Upper lobe of right lung (tissue), 1 donor: ENCODE results near the gene SMOC2. TPM values are rescaled to one million over a fixed set of nuclear protein-coding genes. Genes with fewer than 3 reads are reported as not detected.
A peak's percentile ranks its signal among the peaks of the same experiment; 100 is the strongest.

Experiments used
- ATAC-seq: fragments of 200-7000 bp; cut with Tn5 transposase; one replicate; pipeline ENCODE4 v1.9.1; 2020; ENCODE audit warnings: mild to moderate bottlenecking, moderate library complexity
- DNase-seq: peaks from one replicate; pipeline ENCODE4 v3.0.0-alpha.2; 2020
- H3K27ac ChIP-seq: fragments of 200-600 bp; one replicate; pipeline ENCODE4 v1.8.0; 2022
- H3K27me3 ChIP-seq: fragments of 200-600 bp; one replicate; pipeline ENCODE4 v1.8.0; 2022; ENCODE audit warnings: mild to moderate bottlenecking
- H3K36me3 ChIP-seq: fragments of 200-600 bp; one replicate; pipeline ENCODE4 v1.8.0; 2022
- H3K4me1 ChIP-seq: fragments of 200-600 bp; one replicate; pipeline ENCODE4 v1.8.0; 2022
- H3K4me3 ChIP-seq: fragments of 200-600 bp; one replicate; pipeline ENCODE4 v1.8.0; 2022; ENCODE audit warnings: mild to moderate bottlenecking
- H3K9me3 ChIP-seq: fragments of 200-600 bp; one replicate; pipeline ENCODE4 v1.8.0; 2022
- intact Hi-C: fragments of 100-400 bp; cut with DNase I; formaldehyde crosslinking; loops from one replicate; pipeline ENCODE4 v1.11.0; 2022
- total RNA-seq: library from RNA; stranded (reverse); fragmentation: NEBNext Ultra II Directional; extraction: Animal tissue kit (Norgen Biotek cat#: 25700); gene quantifications from one replicate; pipeline ENCODE4 v1.2.1, GENCODE V29; 2021
- TF ChIP-seq, protein P1 (sequence below): fragments of 200-600 bp; IDR thresholded peaks from one replicate; pipeline ENCODE4 v1.8.0; 2022; ENCODE audit warnings: antibody characterized with exemption
- donor health status: DM: no; HTN: yes; CAD: no; lungs with severe emphysema.

The SMOC2 gene
- total RNA-seq, 1 donor from 2014 or later: 33.1 TPM

DNA sequence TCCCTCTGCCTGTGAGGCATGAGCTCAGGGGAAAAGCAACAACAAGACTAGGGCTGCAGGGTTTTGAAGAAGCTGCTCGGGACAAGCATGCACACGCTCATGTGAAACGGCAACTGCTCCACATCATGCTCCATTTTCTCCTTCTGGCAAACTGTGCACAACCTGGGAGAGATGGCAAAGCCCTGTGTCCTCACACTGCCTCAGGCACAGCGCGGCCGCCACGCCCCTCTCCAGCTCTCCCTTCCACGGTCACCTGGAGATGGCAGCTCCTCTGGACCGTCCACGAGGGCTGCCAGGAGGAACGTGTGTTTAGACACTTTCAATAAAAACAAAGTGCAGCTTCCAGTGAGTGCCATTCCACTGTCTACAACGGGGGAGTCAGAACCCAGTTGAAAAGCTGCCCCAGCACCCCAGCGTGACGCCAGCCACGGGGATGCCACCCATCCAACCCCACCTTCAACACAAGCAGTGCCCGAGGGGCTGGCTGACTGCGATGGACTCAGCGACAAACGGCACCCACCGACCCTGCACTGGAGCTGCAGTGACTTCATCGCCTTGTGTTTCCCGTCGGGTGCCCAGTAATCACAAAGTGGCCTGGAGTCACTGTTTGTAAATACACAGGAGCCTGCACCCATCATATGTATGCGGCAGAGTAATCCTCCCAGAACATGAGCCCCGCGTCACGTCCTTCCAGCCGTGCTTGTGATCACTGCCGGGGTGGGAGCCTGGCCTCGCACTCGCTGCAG is 16.1 kb downstream of the SMOC2 start:
- Histone ChIP-seq H3K27me3 (peaks cover 17% of the 10 kb centered on the region), H3K27ac (no peak overlapping the region), H3K9me3 (no peaks in the 10 kb centered on the region), H3K36me3 (no peaks in the 10 kb centered on the region), H3K4me1 (no peaks in the 10 kb centered on the region), H3K4me3 (no peak overlapping the region)
- intact Hi-C loops: no loop called here
- TF ChIP-seq, protein P1, sequence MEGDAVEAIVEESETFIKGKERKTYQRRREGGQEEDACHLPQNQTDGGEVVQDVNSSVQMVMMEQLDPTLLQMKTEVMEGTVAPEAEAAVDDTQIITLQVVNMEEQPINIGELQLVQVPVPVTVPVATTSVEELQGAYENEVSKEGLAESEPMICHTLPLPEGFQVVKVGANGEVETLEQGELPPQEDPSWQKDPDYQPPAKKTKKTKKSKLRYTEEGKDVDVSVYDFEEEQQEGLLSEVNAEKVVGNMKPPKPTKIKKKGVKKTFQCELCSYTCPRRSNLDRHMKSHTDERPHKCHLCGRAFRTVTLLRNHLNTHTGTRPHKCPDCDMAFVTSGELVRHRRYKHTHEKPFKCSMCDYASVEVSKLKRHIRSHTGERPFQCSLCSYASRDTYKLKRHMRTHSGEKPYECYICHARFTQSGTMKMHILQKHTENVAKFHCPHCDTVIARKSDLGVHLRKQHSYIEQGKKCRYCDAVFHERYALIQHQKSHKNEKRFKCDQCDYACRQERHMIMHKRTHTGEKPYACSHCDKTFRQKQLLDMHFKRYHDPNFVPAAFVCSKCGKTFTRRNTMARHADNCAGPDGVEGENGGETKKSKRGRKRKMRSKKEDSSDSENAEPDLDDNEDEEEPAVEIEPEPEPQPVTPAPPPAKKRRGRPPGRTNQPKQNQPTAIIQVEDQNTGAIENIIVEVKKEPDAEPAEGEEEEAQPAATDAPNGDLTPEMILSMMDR: no peak
- ATAC-seq: no peak
- DNase-seq: no peak

DNA sequence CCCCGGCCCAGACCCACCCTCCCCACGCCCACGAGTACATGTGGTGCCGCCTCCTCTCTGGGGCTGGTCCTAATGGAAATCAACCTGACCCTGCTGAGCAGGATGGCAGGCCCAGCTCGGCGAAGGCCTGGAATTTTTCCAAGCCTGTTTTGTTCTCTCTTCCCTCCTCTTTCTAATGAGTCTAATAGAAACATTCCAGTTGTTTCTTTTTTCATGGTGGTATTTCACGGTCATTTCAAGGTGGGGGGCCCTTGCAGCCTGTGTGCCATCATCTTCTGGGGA is 16.6 kb downstream of the SMOC2 start:
- H3K4me3 ChIP-seq: no peak overlapping the region
- DNase-seq (no peak), ATAC-seq (no peak)
- no peaks in the 10 kb centered on the region for H3K36me3 ChIP-seq
- no peak overlapping the region for H3K27ac ChIP-seq
- TF ChIP-seq, protein P1: no peak
- no peaks in the 10 kb centered on the region for H3K9me3 ChIP-seq
- intact Hi-C loops: no loop called here
- no peaks in the 10 kb centered on the region for H3K4me1 ChIP-seq
- peaks cover 17% of the 10 kb centered on the region for H3K27me3 ChIP-seq

DNA sequence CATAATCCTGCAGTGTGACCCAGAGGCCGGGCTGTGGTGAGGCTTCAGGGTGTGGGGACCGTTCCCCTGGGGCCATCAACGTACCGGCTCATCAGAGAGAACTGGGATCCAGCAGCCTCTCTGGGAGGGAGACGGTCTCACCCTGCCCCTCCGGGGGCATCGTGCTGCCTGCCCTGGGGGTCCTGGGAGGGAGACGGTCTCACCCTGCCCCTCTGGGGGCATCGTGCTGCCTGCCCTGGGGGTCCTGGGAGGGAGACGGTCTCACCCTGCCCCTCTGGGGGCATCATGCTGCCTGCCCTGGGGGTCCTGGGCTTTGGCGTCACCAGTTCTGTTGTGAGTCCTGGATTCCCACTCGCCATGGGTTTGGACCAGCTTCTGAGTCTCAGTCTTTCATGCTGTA is 17.1 kb downstream of the SMOC2 start:
- Histone ChIP-seq H3K4me3 (no peak overlapping the region), H3K9me3 (no peaks in the 10 kb centered on the region), H3K4me1 (no peaks in the 10 kb centered on the region), H3K27ac (no peak overlapping the region), H3K27me3 (peaks cover 13% of the 10 kb centered on the region), H3K36me3 (no peaks in the 10 kb centered on the region)
- intact Hi-C loops: no loop called here
- DNase-seq (no peak), ATAC-seq (peak; percentile 12)
- TF ChIP-seq, protein P1: no peak

DNA sequence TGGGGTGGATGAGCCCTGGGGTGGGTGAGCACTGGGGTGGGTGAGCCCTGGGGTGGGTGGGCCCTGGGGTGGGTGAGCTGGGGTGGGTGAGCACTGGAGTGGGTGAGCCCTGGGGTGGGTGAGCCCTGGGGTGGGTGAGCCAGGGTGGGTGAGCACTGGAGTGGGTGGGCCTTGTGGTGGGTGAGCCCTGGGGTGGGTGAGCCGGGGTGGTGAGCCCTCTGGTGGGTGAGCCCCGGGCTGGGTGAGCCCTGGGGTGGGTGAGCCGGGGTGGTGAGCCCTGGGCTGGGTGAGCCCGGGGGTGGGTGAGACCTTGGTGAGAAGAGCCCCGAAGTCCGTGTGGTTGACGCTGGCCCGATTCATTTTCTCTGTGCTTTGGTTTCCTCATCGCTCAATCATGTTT is 18.6 kb downstream of the SMOC2 start:
- Histone ChIP-seq H3K9me3 (no peaks in the 10 kb centered on the region), H3K27me3 (peaks cover 3% of the 10 kb centered on the region), H3K36me3 (no peaks in the 10 kb centered on the region), H3K4me3 (no peak overlapping the region), H3K4me1 (no peaks in the 10 kb centered on the region), H3K27ac (no peak overlapping the region)
- TF ChIP-seq, protein P1: no peak
- intact Hi-C loops: no loop called here
- ATAC-seq (no peak), DNase-seq (no peak)

DNA sequence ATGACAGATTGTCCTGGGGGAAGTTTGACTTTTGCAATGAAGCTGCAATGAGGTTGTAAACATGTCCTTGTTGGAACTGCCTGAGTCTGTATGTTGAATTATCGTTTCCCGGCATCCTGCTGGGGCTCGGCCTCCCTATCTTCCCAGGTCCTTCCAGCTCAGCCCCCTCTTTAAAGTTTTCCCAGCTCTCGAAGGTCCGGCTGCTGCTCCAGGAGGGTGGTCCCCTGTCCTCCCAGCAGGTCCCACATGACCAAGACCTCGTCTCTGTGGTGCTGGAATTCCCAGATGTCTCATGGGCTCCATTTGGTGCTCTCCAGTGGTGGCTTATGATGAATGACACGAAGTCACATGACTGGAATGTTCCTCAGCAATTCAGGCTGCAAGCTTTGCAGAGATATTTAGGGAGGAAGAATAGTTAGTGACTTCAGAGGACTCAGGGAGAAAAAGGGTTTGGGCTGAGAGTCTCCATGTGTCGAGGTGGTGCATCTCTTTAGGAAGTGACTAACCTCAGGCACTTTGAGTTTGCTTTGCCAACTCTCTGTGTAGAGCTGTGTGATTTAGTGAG is 21.4 kb downstream of the SMOC2 start:
- Histone ChIP-seq H3K9me3 (no peaks in the 10 kb centered on the region), H3K27ac (no peak overlapping the region), H3K4me1 (no peaks in the 10 kb centered on the region), H3K36me3 (no peaks in the 10 kb centered on the region), H3K27me3 (no peaks in the 10 kb centered on the region), H3K4me3 (no peak overlapping the region)
- intact Hi-C loops: no loop called here
- no peak for DNase-seq
- TF ChIP-seq, protein P1: no peak
- ATAC-seq: no peak
